Skin of body (tissue), 2 donors: ENCODE data around the gene RNF167. TPM values are rescaled to one million over a fixed set of nuclear protein-coding genes. Genes with fewer than 3 reads are reported as not detected.

ENCODE experiments used
- DNase-seq: peaks from one replicate; lab custom pipeline; 2025; lab: John Stamatoyannopoulos, UW
- total RNA-seq: library from RNA; depleted of rRNA; stranded (reverse); fragments of >200 nt; gene quantifications from one replicate; pipeline ENCODE4 v1.2.3, GENCODE V29; 2014

Gene RNF167
- total RNA-seq, 1 donor from 2014 or later, result 20.6 TPM

DNA sequence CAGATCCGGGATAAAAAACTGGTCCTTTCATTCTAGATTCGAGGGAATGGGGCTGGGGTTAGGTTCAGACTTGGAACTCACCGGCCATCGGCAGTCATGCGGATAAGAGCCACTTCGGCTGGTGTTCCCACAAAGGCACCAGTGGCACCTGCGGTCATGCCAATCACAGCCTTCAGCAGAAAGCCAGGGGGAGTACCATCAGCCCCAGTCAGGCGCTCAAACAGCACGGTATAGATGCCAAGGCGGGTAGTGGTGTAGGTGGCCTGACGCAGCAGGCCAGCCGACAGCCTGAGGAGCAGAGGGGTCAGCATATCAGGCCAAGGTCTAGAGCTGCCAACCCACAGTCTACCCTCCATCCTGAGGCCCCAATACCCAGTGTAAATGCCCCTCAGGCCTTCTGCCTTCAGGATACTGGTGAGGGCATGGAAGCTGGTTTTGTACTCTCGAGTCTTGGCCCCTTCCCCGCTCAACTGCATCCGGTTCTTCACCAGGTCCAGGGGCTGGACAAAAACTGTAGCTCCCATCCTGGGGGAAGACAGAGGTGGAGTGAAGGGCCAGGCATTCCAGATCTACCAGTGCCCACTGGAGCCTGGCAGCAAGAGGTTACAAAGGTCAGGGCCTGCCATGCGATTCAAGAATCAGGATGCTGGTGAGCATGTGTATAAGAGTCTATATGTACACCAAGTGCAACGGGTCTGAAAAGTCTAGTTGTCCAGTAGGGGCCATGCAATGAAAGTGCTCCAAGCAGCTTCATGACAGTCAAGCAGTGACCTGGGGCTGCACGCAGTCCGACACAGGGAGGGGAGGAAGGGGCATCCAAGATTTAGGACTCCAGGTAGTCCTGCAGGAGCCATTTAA is 1.2 kb upstream of the RNF167 start:
- DNase-seq, result no peak

- no peak for DNase-seq
Observed at GRCh38 chr17:4939546-4939795, 597 bp upstream of the RNF167 start.

- DNase-seq, result no peak
Observed at GRCh38 chr17:4940555-4941318, 669 bp downstream of the RNF167 start.

DNA sequence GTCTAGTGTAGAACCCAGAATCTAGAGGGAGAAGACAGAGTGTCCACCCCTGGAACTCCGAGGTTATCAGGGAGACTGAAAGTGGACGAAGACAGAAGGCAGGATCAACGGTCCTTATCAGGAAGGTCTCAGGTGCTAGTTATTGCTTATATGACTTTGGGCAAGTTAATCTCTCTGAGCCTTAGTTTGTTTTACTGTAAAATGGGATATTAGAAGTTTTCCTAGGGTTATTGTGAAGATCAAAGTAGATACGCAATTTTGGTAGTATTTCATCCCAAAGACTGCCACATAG is 1.2 kb downstream of the RNF167 start:
- DNase-seq, result no peak

DNA sequence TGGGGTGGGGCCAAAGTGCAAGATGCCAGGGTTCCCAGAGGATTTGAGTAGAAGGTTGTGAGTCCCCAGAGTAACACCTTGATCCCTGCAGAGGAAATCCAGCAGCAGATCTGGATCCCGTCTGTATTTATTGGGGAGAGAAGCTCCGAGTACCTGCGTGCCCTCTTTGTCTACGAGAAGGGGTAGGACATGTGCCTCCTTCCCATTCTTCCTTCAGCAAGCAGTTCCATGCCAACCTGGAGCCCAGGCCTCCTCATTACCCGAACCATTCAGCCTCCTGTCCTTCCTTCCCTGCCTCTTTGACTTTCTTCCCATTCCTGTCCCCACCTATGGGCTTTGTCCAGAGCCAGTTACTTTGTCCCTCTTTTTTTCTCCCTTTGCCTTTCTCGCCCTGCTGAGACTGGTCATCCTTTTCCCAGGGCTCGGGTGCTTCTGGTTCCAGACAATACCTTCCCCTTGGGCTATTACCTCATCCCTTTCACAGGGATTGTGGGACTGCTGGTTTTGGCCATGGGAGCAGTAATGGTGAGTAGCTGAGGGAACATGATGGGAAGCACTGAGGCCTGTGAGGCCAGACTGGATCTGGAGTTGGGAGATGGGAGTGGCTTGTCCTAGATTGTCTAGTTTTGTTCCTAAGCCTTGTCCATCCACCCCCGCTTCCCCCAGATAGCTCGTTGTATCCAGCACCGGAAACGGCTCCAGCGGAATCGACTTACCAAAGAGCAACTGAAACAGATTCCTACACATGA is 2.9 kb downstream of the RNF167 start:
- no peak for DNase-seq

DNA sequence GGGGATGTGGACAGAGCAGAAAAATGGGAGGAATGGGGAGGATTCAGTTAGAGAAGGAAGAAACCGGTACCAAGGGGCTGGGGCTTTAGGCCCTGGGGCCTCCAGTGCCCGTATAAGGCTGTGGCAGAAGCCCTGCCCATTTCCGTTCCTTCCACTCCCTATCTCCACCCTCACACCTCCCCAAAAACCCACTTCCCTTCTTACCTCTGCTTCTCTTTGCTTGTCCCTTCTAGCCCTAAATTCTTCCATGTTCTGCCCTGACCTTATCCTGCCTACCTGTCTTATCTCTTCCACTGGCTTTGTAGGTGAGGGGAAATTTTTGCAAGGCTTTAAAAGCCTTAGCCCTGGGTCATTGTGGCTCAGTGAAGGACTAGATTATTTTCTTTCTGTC is 4.1 kb downstream of the RNF167 start:
- no peak for DNase-seq

DNA sequence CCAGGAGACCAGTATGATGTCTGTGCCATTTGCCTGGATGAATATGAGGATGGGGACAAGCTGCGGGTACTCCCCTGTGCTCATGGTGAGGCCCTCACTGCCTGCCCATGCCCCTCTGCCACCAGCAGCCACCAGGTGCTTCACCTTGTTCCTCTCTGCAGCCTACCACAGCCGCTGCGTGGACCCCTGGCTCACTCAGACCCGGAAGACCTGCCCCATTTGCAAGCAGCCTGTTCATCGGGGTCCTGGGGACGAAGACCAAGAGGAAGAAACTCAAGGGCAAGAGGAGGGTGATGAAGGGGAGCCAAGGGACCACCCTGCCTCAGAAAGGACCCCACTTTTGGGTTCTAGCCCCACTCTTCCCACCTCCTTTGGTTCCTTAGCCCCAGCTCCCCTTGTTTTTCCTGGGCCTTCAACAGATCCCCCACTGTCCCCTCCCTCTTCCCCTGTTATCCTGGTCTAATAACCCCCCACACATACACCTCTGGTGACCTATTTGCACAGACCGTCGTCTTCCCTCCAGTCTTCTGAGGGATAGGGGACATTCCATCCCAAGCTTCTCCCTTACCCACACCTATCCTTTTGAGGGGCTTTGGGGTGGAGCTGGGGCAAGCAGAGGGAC is 4.6 kb downstream of the RNF167 start:
- no peak for DNase-seq

- no peak for DNase-seq
Observed at GRCh38 chr17:4945176-4945943, 5.3 kb downstream of the RNF167 start.

DNA sequence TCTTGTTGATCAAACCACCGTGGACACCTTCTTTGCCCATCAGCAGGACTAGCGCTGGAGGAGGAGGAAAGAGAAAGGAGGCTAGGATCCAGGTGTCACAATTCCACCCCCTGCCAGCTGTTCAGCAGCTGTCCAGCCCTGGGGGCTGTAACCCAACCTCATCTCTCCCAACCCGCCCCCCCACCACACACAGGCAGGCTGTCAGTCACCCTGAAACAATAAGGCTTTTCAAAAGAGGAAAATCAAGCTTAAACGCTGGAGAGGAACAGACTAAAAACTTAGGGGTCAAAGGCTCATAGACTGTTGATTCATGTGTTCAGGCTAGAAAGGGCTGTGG is 5.8 kb downstream of the RNF167 start:
- no peak for DNase-seq

- no peak for DNase-seq
Observed at GRCh38 chr17:4946312-4946976, 6.4 kb downstream of the RNF167 start.

GRCh38 chr17:4947010-4947410 is 6.9 kb downstream of the RNF167 start:
- DNase-seq, result no peak

GRCh38 chr17:4947411-4948165 is 7.5 kb downstream of the RNF167 start:
- peak; percentile 40 for DNase-seq

DNA sequence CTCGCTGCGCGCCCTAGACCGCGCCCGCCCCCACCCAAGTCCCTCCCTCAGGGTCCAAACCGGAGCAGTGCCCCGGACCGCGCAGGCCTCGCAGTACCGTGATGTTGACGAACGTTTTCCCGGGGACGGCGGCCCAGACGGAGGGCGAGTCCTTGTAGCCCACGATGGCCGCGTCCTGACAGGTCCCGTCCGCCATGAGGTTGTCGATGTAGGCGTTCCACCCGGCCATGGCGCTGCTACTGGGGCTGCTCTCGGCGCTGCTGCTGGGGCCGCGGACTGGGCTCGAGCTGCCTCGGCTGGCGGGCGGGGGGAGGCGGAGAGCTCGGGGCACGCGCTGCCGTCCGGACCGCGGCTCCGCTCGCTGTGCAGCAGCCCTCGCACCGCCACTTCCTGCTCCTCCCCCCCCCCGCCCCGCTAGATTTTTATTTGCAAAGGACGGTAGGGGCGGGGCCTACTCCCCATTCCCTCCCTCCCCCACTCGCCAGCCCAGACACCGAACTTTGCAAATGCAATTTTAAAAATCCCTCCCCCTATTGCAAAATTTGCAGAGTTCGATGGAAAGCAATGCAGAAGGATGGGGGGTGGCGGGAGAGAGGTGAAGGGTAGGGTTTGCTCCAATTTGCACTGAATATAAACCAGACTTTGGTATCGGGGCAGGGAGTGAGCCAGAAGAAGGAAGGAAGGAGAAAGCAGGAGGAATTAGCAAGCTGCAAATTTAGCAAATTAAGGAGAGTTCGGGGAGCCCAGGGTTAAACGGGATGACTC is 8.3 kb downstream of the RNF167 start, which contains the start of gene PFN1:
PFN1 (minus strand) TSS at position 365 of the 765 bp plus-strand sequence; CDS start at position 229, 136 bp downstream.
- peak; percentile 95 for DNase-seq

GRCh38 chr17:4948931-4949320 is 8.9 kb downstream of the RNF167 start:
- peak; percentile 92 for DNase-seq

DNA sequence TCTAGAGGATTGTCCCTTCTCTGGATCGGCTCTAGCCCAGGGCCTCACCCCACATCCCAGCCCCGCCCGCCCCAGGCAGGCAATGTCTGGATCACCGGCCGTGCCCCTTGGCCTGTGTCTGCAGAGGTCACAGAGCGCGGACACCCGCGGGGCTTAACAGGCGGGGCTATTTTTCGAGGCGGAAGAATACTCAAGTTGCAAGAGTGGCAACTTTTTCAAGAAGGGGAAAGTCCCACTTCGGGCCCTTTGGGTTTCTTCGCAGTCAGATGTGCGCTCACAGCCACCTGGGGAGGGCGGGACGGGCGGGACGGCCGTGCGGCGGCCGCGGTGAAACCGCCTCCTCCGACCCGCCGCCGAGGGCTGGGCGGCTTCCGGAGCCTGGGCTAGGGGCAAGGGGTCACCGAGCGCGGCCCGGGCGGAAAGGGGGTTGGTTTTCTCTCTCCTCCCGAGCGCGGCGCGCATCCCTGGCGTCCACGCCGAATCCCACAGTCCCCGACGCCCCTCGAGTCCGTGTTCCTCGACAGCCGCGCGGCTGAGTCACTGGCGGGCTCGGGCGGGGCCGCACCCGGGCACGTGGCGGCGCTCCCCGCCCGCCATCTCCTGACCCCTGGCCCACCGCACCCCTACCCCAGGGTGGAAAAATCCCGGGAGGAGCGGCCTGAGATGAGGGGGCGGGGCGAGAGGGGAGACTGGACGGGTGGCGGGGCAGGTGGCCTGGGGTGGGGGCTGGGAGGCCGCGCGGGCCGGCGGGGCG is 9.4 kb downstream of the RNF167 start:
- no peak for DNase-seq

DNA sequence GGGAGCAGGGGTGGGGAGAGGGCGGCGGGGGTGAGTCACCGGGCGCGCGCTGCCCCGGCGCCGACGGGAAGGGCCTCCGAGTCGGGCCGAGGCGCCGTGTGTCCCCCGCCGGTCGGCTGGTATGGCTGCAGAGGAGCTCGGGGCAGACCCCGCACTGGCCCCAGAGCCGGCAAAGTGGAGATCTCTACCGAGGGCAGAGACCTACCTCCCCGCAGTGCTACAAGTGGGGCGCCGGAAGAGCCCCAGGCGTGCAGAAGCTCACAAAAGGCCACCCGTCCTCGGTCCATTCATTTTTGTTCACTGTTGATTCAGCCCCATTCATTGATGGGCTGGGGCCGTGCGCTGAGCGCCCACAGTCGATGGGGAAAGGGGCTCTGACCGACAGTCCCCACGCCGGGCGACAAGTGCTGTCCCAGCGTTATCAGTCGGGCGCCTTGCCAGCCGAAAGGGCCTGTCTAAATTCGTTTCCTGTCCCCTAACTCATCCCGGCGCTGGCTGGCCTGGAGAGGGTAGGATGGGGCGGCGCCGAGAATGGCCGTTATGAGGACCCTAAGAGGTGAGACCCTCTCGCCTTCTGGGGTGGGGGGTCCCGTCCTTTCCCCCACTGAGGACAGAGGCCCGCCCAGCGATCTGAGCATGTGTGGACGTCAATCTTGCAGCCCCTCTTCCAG is 10.1 kb downstream of the RNF167 start:
- no peak for DNase-seq

- no peak for DNase-seq
Observed at GRCh38 chr17:4950746-4951204, 10.7 kb downstream of the RNF167 start, which contains the start of gene ENO3. ENO3 (plus strand) TSS chr17:4951119; CDS start chr17:4951830, 711 bp downstream.

GRCh38 chr17:4951486-4951885 is 11.4 kb downstream of the RNF167 start:
- DNase-seq, result no peak
